ENCODE results near the gene MMEL1. TPM values are rescaled to one million over a fixed set of nuclear protein-coding genes. Genes with fewer than 3 reads are reported as not detected.
A peak's percentile ranks its signal among the peaks of the same experiment; 100 is the strongest.

The MMEL1 gene
- total and polyA plus RNA-seq, 11 donors = 0.30 to 2.6 (median 0.97) TPM; not detected in 5

- no peaks in the 10 kb centered on the region for H3K36me3 ChIP-seq
- H3K27me3 ChIP-seq = peaks cover 0 to 39% (median 3%) of the 10 kb centered on the region in 9 donors
- H3K4me1 ChIP-seq = no peaks in the 10 kb centered on the region
- H3K27ac ChIP-seq = no peak overlapping the region
- no peak for DNase-seq
- no peak overlapping the region for H3K4me3 ChIP-seq
- TF ChIP-seq POLR2A (IDR thresholded peaks at IDR 0.05) = no peak
- WGBS, 4 donors = 5 to 17% (median 10%) methylated on average over 1 of the region's 1 CpG
- intact Hi-C loops (cut with DNase I) = no loop called here
- H3K9me3 ChIP-seq = peaks cover 0 to 34% (median 15%) of the 10 kb centered on the region in 12 donors
- no peak for ATAC-seq
These were observed 14.8 kb downstream of the MMEL1 start for GRCh38 chr1:2617971-2618470.

- TF ChIP-seq, protein P1, sequence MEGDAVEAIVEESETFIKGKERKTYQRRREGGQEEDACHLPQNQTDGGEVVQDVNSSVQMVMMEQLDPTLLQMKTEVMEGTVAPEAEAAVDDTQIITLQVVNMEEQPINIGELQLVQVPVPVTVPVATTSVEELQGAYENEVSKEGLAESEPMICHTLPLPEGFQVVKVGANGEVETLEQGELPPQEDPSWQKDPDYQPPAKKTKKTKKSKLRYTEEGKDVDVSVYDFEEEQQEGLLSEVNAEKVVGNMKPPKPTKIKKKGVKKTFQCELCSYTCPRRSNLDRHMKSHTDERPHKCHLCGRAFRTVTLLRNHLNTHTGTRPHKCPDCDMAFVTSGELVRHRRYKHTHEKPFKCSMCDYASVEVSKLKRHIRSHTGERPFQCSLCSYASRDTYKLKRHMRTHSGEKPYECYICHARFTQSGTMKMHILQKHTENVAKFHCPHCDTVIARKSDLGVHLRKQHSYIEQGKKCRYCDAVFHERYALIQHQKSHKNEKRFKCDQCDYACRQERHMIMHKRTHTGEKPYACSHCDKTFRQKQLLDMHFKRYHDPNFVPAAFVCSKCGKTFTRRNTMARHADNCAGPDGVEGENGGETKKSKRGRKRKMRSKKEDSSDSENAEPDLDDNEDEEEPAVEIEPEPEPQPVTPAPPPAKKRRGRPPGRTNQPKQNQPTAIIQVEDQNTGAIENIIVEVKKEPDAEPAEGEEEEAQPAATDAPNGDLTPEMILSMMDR (IDR thresholded peaks at IDR 0.05) = no peak
- no peak for TF ChIP-seq POLR2A (IDR thresholded peaks at IDR 0.05)
- H3K4me3 ChIP-seq = no peak overlapping the region
- peaks cover 0 to 6% (median 0%) of the 10 kb centered on the region in 12 donors for H3K4me1 ChIP-seq
- H3K27ac ChIP-seq = no peak overlapping the region
- WGBS, 4 donors = 91 to 94% (median 92%) methylated on average over 2 of the region's 2 CpGs
- ATAC-seq (no peak), DNase-seq (no peak)
- intact Hi-C loops (cut with DNase I) = no loop called here
- H3K9me3 ChIP-seq = peaks cover 0 to 34% (median 15%) of the 10 kb centered on the region in 12 donors
- no peaks in the 10 kb centered on the region for H3K36me3 ChIP-seq
- peaks cover 0 to 37% (median 3%) of the 10 kb centered on the region in 9 donors for H3K27me3 ChIP-seq
These were observed 18.7 kb downstream of the MMEL1 start for GRCh38 chr1:2614145-2614544.

DNA sequence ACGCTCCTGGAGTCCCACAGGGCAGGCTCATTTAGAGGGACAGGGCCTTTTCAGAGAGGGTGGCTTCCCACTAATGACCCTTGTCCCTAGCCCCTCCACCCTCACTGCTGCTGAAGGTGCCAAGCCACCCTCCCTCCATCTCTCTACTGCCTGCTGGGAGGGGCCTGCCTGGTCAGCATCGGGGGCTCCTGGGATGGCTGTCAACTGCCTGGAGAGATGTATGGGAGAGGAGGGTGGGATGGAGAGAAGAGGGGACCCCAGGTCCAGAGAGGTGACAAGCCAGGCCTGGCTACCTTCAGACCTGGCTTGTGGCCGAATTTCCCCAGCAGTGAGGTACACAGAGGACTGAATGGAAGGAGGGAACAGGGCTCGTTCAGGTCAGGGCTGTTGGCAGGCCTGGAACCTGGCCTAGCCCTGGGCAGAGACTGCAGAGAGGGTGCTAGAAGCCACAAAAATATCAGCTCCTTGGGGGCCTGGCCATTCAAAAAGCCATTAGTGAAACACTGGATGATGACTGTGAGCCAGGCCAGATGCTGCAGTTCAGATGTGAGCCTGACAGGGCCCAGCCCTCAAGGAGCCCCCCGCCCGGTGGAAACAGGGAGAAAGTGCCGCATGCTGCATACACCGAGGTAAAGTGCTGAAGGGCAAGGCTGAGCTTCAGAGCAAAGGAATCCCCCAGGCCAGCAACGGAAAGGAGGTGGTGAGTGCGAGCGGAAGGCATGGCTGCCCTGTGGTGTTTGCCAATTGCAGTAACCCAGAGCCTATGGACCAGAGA lies 20.0 kb downstream of the MMEL1 start:
- H3K9me3 ChIP-seq = peaks cover 0 to 34% (median 15%) of the 10 kb centered on the region in 12 donors
- TF ChIP-seq, protein P1 (IDR thresholded peaks at IDR 0.05) = no peak
- no peak for TF ChIP-seq POLR2A (IDR thresholded peaks at IDR 0.05)
- no peak overlapping the region for H3K4me3 ChIP-seq
- ATAC-seq (no peak), DNase-seq (peak in 1 of 5 donors; percentile 30)
- peaks cover 0 to 6% (median 0%) of the 10 kb centered on the region in 12 donors for H3K4me1 ChIP-seq
- H3K36me3 ChIP-seq = no peaks in the 10 kb centered on the region
- intact Hi-C loops (cut with DNase I) = no loop called here
- no peak overlapping the region for H3K27ac ChIP-seq
- peaks cover 0 to 24% (median 2%) of the 10 kb centered on the region in 9 donors for H3K27me3 ChIP-seq
- WGBS, 4 donors = 72 to 86% (median 82%) methylated on average over 9 to 11 of the region's 11 CpGs

- intact Hi-C loops (cut with DNase I) = no loop called here
- no peak for ATAC-seq
- 83 to 88% (median 84%) methylated on average over 13 to 19 of the region's 19 CpGs for WGBS, 4 donors
These were observed 21.0 kb downstream of the MMEL1 start for GRCh38 chr1:2611621-2612437.

More at GRCh38 chr1:2611621-2612437, 21.0 kb downstream of the MMEL1 start:
- Histone ChIP-seq H3K36me3 (no peaks in the 10 kb centered on the region), H3K27me3 (peaks cover 0 to 27% (median 0%) of the 10 kb centered on the region in 9 donors), H3K4me3 (no peak overlapping the region), H3K9me3 (peaks cover 0 to 34% (median 15%) of the 10 kb centered on the region in 12 donors), H3K27ac (no peak overlapping the region), H3K4me1 (peaks cover 0 to 10% (median 2%) of the 10 kb centered on the region in 12 donors)
- no peak for TF ChIP-seq POLR2A (IDR thresholded peaks at IDR 0.05)
- TF ChIP-seq, protein P1 (IDR thresholded peaks at IDR 0.05) = no peak
- peak in 2 of 5 donors; percentile 17 to 35 for DNase-seq

All from heart left ventricle (tissue), 16 donors.